GM19397 (cell line): Measurements from ENCODE around the gene ARPC4.

Experiments used
- ATAC-seq: cut with Tn5 transposase; IDR thresholded peaks from one replicate; pipeline ENCODE4 v1.9.1; 2021; ENCODE audit warnings: mild to moderate bottlenecking, moderate library complexity; ENCODE audit not compliant: unreplicated experiment

Gene ARPC4

GRCh38 chr3:9787714-9788113 is 5.2 kb upstream of the ARPC4 start:
- ATAC-seq = no peak

GRCh38 chr3:9791127-9791526 is 1.8 kb upstream of the ARPC4 start:
- ATAC-seq = no peak

GRCh38 chr3:9791790-9792404 is 985 bp upstream of the ARPC4 start:
- ATAC-seq = no peak

GRCh38 chr3:9793161-9793781 is 389 bp downstream of the ARPC4 start:
- peak; percentile 3 for ATAC-seq

GRCh38 chr3:9794400-9794799 is 1.5 kb downstream of the ARPC4 start:
- no peak for ATAC-seq

- no peak for ATAC-seq
These were observed 2.3 kb downstream of the ARPC4 start for GRCh38 chr3:9795207-9795606.

- ATAC-seq = no peak
These were observed 4.5 kb downstream of the ARPC4 start for GRCh38 chr3:9797196-9797945.

GRCh38 chr3:9800529-9800928 is 7.6 kb downstream of the ARPC4 start:
- ATAC-seq = no peak

GRCh38 chr3:9803494-9803893 is 10.6 kb downstream of the ARPC4 start:
- ATAC-seq = no peak

GRCh38 chr3:9804996-9805395 is 12.1 kb downstream of the ARPC4 start:
- no peak for ATAC-seq

GRCh38 chr3:9806137-9806536 is 13.3 kb downstream of the ARPC4 start:
- ATAC-seq = no peak

GRCh38 chr3:9806688-9807589 is 14.1 kb downstream of the ARPC4 start:
- ATAC-seq = no peak

GRCh38 chr3:9807981-9808344 is 15.1 kb downstream of the ARPC4 start:
- no peak for ATAC-seq

GRCh38 chr3:9808345-9809037 is 15.6 kb downstream of the ARPC4 start:
- peak; percentile 45 for ATAC-seq

- ATAC-seq = no peak
These were observed 16.3 kb downstream of the ARPC4 start for GRCh38 chr3:9809239-9809614.

- ATAC-seq = peak; percentile 55
These were observed 16.9 kb downstream of the ARPC4 start, which contains the start of gene TTLL3 for GRCh38 chr3:9809615-9810432. Gene TTLL3 (plus strand): TSS chr3:9810262. CDS start chr3:9810662, 400 bp downstream.

- no peak for ATAC-seq
These were observed 17.5 kb downstream of the ARPC4 start for GRCh38 chr3:9810433-9810770.

GRCh38 chr3:9810846-9811245 is 18.0 kb downstream of the ARPC4 start:
- ATAC-seq = no peak

- ATAC-seq = no peak
These were observed 20.1 kb downstream of the ARPC4 start for GRCh38 chr3:9812870-9813483.
